ENCODE data around the gene LIPC.

LIPC gene

DNA sequence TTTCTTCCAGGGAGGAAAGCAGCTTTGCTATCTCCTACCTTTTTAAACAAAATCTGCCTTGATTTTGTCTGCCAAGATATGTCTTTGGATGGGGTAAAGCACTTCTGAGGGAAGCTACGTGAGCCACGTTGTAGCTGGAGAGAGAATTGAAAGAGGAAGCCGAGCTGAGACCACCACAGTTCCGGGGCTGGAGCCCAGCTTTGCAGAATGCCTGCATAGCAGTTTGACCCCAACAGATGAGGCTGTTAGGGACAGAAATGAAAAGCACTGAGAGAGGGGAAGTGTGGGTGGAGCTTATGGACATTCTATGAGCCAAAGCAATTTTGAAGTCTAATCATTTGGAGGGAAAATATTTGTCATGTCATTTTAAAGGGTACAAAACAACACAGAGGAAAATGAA is 45.4 kb downstream of the LIPC start:
- no peak for DNase-seq

DNA sequence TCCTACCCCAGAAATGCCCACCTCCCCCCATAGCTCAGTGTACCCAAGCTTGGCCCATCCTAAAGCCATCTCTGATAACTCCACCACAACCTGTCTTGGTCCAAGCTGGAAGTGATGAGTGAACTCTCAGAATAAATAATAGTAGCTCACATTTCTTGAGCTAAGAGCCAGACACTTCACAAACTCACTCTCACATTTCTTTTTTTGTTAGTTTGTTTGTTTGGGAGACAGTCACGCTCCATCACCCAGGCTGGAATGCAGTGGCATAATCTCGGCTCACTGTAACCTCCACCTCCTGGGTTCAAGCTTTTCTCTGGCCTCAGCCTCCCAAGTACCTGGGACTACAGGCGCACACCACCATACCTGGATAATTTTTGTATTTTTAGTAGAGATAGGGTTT is 46.2 kb downstream of the LIPC start:
- DNase-seq, result no peak

DNA sequence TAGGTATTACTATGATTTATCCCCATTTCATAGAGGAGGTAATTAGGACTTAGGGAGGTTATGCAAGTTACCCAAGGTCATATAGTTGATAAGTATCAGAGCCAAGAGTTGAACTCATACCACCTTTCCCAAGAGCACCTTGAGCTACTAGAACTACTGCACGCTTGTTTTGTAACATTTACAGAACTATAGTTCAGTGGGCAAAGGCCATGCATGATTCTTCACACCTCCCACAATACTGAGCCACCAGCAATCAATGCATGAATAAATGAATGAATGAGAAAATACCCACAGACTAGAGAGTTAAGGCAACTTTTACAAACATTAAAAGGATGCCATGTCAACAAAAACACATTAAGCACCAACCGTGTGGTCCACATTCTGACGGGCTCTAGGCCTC is 46.8 kb downstream of the LIPC start:
- DNase-seq, result no peak

DNA sequence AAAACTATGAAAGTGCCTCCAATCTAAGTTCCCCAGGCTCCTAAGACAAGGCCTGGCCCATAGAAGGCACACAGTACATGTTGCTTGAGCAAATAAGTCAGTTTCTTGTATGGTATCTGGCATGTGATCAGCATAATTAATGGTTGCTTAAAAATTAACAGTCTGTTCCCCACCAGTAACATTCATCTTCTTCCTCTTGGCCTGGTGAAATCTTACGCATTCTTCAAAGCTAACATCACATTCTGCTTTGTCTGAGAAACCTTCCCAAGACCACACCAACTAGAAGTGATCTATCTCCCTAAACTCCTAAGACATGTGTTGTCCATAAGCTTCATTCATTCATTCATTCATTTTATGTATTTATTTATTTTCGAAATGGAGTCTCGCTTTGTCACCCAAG is 48.1 kb downstream of the LIPC start:
- no peak for DNase-seq

DNA sequence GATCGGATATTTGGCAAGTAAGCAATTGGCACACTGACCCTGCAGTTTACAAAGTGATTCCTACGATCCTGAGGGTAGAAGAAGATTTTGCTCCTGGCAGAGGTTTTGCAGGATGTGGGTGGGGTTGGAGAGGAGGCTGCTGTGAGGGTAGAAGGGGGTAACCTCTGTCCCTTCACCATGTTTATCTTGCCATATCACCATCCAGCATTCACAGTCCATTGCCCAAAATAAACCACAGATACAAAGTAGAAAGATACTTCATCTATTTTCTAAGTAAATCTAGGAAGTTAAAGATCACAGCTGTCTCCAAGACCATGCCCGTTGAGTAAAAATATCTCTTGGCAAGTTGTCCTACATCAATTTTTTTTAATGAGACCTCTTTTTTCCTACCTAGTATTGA is 51.6 kb downstream of the LIPC start:
- DNase-seq, result no peak

DNA sequence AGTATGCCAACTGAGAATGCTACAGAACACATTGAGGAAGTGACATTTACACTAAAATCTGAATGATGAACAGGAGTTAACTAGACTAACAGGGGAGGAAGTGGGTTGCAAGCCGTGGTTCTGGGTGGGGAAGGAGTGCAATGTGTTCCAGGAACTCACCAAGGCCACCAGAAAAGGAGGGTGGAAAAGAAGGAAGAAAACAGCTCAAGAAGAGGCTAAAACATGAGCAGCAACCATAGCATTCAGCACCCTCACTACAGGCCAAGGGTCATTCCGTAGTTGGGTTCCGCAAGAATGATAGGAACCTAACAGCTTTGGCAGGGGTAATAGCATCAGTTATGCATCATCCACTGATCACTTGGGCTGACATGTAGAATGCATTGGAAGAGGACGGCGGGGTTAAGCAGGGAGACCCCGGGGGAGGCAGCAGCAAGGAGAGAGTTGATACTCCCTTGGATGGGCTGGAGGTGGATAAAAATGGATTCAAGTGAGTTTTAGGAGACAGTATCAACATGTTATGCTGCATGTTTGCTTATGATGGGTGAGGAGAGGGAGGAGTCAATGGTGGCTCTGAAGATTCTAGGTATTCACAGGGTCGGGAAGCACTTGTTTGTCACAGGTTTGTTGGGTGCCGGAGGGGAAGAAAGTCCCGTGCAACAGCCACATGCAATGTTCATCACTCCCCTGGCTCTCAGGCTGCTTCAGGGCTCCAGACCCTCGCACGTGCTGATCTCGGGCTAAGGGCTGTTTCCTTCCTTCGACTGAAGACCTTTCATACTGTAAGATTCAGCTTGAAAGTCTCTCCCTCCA is 53.2 kb downstream of the LIPC start:
- DNase-seq, result no peak

DNA sequence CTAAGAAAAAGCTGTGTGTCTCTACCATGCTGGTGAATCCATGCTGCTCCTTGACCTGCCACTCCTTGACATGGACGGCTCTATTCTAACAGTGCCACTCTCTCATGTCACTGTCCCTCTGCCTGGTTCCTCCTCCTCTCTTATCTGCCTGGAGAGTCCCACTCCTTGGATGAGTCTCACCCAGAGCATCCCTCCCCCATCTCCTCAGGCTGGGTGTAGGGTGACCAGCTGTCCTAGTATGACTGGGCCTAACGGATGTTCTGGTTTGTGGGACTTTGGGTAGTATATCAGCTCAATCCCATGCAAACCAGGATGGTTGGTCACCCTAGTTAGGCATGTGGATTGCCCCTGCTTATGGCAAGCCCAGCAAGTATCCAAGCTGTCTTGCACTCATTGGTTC is 54.3 kb downstream of the LIPC start:
- DNase-seq, result no peak

DNA sequence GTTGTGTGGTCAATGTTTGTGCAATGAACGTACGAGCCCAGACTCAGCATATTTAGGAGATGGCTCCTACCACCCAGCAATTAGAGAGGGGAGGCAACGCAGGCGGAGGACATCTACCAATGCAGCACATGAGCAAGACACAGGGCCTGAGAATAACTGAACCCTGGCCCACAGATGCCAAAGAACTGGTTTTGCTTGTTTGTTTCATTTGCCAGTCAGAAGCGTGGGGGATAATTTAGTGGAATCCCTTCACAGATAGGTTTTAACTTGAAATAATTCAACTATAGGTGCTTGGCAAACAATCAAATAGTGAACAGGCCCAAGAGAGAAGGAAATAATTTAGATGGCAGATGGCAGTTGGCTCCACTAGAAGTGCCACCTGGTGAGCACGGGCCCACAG is 54.8 kb downstream of the LIPC start:
- peak; percentile 56 for DNase-seq

DNA sequence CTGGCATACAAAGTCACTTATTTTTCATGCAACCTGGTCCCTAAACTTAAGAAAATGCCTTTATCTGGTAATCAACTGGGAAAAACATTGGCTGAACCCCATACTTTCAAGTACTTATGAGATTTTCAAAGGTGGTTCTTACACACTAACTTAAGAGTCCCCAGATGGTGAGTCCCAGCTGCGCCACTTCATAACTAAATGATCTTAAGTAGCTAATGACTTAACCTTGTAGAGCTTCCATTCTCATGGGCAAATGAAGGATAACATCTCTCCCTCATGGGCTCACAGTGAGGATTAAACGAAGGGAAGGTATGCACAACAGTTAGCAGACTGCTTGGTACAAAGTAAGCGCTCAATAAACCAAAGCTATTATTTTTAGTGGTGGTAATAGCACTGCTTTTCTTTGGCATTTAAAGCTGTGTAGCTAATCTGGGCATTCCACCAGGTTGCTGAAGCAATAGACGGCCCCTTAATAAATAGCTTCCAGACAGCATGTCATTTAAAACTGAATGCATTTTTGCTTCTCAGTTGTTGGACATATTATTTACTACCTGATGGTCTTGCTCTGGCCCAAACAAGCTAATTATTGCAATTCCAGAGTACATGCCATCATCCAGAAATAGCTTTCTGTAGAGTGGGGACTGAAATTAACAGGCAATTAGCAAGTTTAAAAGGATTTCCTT is 55.4 kb downstream of the LIPC start:
- DNase-seq, result peak; percentile 77

DNA sequence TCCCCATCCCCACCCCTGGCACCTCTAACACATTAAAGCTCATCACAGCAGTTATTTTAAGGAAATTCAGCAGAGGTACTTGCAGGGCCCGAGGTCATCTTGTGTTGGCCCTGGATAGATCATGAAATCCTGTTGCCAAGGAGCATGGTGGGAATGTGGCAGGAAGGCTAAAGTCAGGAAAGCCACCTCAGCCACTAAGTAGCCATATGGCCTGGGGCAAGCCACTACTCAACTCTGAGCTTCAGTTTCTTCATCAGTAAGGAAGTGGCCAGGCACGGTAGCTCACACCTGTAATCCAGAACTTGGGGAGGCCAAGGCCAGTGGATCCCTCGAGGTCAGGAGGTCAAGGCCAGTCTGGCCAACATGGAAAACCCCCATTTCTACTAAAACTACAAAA is 55.9 kb downstream of the LIPC start:
- no peak for DNase-seq

DNA sequence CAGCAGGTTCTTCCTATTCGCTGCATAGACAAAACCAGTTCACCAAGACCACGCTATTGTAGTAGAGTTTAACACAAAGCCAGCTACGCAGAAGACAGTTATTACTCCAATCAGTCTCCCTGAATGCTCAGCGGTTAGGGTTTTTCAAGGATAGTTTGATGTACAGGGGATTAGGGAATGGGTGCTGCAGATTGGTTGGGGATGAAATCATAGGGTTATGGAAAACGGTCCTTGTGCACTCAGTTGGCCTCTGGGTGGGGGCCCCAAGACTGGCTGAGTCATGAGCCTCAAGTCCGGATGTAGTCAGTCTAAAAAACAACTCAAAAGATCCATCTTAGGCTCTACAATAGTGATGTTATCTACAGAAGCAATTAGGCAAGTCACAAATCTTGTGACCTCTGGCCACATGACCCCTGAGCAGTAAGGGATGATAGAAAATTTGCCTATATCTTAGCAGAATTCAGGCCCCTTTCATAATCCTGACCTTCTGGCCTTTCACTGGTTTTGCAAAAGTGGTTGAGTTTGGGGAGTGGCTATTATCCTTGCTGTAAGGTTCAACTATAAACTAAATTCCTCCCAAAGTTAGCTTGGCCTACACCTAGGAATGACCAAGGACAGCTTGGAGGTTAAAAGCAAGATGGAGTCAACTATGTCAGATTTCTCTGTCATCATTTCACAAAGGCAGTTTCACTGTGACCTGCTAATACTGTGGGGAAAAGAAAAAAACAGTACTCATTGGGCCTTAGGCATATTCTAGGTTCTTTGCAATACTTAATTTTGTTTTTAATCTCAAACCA is 57.7 kb downstream of the LIPC start:
- no peak for DNase-seq

DNA sequence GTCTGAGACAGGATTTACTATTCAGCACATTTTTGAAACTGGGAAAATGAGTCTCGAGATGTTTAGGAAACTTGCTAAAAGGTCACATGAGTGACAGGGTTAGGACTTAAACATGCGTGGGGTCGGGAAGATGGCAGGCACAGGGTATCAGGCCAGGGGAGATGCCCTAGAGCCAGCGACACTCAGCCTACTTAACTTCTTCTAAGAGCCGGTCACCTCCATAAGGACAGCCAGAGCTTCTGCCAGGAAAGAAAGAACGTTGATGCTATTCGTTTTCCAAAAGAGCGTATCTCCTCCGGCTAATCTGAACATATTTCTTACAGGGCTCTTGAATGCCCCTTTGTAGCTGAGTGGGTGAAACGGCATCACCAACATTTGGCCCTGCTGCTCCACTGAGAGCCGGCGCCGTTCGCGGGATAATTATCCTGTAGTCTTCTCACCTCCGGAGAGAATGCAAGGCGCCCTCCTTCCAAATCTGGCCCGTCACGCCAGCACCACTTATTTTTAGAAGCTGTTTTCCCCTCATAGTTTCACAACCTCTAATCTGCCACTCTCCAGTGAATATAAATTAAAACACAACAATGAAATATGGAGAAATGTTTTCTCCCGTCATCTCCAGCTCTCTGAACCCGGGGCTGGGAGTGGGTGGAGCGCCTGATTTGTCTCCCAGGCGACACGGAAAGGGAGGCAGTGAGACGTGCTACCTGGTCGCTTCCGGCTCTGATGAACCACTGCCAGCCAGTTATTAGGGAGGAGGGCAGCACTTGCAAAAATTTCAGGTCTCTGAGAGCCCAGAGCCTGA is 58.5 kb downstream of the LIPC start:
- DNase-seq, result no peak

DNA sequence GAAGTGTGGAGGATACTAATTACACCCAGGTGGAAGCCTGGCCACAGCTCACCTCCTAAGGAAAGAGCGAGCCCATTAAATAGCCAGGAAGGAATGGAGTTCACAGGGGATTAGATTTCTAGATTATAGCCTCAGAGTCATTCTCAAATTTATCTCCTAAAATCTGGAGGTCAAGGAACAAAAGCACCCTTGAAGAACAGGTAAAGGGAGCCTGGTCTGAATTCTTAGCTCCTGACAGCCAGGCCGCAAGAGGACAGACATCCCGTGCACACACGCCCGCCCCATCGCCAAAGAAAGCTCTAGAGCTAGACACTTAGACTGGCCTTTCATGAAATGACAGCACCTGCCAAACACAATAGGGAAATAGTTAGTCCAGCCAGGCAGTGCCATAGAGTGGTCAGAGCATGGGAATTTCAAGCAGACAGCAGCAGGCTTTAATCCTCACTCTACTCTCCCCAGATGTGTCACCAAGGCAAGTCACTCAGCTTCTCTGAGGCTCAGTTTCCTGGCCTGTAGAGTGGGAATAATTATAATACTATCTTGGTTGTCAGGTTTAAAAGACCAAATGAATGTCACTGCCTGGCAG is 59.2 kb downstream of the LIPC start:
- DNase-seq, result no peak

DNA sequence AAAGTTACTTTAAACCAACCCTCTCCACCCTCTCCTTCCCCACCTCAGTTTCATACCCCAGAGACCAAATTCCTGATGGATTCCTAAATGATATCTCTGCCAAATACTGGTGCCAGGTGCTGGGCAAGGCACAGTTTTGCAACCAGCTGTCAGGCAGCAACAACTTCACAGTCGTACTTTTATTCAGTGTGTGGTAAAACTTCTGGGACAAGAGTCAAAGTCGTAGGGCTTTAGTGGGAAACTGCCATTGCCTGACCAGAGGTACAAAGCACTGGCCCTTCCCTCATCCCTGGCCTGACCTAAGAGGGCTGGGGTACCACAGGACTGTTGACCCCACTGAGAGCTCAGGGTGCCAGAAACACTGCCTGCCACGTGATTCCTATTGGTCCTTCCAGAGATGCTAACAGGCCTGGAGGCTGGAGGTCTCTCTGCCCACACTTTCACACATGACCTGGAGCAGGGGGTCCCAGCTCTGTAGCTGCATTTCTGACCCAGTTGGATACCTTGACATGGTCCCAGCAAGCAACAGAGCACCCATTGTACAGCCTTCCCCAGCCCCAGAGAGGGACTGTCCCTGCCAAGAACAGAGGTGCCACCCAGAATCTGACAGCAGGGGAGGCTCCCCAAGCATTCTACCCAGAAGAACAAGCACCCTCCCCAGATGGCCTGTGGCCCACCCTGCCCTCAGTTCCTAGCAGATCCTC is 59.9 kb downstream of the LIPC start:
- DNase-seq, result no peak

DNA sequence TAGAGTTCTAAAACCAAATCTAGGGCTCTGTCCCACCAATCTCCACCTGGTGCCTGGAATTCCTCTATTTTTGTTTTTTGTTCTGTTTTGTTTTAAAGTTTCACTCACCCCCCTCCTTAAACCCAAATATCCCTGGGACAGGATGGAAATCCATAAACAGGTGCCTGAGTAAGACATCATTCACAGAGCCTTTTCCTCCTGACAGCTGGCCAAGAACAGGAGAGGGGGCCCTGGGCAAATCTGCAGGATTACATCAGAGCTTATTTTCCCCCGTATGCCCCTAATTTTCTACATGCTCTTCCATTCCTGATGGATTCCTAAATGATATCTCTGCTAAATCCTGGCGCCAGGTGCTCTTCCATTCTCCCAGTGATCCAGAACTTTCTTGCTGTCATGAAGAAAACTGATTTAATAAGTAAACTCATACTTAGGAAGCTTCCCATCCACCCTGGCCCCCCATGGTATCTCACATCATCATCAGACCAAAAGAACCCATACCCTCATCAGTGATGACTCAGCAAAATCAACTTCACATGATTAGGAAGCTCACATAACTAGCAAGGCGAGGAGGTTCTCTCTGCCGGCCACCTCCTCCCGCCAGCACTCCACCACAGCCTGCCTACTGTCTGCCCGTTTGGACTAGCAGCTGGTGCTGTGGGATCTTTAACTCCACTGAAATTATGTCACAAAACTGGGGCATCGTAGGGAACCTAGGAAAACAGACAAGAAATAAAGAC is 61.0 kb downstream of the LIPC start:
- peak; percentile 17 for DNase-seq

DNA sequence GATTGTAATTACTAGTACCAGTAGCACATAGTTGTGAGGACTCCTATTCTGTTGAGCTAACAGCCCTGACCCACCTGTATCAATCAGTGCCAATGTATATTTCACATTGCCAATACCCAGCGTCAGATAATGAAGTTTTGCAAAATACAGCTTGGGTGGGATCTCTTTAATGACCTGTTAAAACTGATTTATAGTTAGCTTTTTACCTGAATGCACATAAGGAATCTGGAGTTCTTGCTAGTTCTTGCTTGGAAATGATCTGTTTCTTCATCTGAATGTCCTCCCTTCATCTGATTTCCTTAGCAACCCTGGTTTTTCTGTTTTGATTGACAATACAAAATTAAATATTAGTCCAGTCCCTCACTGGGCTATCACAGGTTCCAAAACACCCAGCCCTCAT is 62.8 kb downstream of the LIPC start:
- DNase-seq, result no peak

DNA sequence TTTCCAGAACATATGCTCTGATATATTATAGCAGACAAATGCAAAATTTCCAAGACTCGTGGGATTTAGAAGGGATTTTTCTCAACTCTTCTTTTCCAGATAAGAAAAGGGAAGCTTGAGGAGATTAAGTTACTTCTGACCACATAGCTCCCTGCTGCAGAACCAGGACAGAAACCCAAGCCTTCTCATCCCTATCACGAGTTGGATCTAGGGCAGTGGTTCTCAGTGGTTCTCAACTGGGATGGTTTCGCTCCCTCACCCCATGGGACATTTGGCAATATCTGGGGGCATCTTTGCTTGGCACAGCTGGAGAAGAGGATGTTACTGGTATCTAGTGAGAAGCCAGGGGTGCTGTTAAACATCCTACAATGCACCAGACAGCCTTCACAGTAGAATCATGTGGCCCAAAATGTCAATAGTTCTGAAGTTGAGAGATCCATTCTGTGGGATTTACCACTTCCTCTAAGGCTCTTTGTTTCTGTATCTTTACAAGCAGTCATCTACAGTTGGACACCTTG is 64.2 kb downstream of the LIPC start:
- no peak for DNase-seq

DNA sequence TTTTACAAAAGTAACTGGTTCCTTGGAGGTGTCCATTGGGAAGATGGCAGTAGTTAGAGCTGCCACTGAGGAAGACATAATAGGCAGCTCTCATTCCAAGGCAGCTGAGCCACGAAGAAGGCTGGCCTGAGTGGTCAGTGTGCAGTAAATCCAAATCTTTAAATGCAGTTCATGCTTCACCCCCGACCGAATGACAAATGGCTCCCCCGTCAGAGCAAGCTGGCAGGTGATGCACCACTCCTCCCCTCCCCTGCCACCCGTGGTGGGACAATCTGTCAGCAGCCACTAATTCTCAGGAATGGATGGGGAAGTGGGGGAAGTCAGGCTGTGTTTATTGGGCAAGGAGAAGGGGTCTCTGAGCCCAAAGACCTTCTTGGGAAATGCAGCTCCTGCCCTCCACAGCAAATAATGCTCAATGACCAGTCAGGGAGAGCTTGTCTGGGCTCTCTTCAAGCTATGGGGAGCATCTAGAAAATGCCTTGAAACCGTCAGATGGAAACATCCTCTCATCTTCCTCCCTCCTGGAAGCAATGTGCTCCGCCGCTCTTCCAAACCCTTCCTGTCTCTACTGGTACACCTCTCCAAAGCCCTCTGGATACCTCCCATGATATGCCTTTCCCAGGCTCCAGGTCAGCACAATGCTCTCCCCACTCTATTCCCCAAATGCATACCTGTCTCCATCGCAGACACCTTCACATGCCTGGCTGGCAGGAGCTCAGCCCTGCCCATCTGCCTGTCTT is 65.4 kb downstream of the LIPC start:
- no peak for DNase-seq

DNA sequence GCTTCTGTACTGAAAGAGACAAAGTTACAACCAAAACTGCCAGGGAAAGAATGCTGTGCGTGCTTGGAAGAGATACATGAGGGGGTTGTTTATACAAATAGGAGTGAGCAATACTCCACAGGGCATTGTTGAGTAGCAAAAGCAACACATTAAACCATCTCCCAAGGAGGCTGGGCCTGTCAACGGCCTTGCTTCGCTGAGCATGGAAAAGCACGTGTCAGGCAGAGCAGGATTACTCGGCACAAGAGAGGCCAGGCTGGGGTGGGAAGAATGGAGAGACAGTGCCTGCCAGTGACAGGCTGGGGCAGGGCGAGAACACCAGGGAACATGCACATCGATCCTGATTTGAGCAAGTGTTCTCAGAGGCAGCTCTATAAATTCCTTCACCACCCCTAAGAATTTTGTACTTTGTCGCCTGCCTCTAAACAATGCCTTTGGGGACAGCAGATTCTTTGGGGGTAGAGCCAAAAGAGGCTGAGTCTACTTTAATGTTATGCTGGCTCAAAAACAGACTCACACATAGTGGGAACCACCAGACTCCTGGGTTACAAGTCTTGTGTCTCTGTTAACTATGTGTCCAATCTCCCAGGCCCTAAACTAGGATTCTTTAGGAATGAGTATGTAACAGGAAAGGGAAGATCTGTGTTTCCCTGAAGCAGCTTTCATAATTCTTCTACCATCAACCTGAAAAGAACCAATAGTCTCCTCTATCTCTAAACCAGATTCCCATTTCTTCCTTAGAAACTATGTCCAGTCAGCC is 67.2 kb downstream of the LIPC start:
- DNase-seq, result no peak

All from NCI-H446 treated with DMSO at 0.1 percent for 48 hours (cell line).